ENCODE data around the gene HFM1.

DNA sequence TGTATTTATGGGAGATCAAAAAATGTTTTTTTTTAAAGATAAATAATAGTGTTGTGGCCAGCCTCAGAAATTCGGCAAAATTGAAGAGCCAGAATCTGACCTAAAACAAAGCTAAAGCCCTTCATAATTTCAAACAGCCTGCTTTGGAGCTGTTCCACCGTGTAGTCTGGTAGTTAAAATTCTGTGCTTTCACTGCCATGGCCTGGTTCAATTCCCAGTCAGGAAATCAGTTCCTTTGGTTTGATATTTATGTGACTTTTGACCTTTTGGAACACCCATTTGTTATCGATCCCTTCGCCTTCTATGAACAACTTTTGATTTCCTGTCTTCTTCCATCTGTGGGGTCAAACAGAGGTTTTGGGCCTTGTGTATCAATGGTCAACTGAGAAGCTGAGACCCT is 179.8 kb downstream of the HFM1 start:
- no peak for TF ChIP-seq POLR2AphosphoS5 (IDR thresholded peaks at IDR 0.05; ENCODE audit: low read depth, low read length)
- TF ChIP-seq, protein P1, sequence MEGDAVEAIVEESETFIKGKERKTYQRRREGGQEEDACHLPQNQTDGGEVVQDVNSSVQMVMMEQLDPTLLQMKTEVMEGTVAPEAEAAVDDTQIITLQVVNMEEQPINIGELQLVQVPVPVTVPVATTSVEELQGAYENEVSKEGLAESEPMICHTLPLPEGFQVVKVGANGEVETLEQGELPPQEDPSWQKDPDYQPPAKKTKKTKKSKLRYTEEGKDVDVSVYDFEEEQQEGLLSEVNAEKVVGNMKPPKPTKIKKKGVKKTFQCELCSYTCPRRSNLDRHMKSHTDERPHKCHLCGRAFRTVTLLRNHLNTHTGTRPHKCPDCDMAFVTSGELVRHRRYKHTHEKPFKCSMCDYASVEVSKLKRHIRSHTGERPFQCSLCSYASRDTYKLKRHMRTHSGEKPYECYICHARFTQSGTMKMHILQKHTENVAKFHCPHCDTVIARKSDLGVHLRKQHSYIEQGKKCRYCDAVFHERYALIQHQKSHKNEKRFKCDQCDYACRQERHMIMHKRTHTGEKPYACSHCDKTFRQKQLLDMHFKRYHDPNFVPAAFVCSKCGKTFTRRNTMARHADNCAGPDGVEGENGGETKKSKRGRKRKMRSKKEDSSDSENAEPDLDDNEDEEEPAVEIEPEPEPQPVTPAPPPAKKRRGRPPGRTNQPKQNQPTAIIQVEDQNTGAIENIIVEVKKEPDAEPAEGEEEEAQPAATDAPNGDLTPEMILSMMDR (IDR thresholded peaks at IDR 0.05) = no peak
